Measurements from ENCODE around the gene GIMAP2.

- TF ChIP-seq CTCF (IDR thresholded peaks at IDR 0.05; ENCODE audit: borderline replicate concordance, extremely low read depth, low read length, poor library complexity, severe bottlenecking) (no peak), EZH2 (IDR thresholded peaks at IDR 0.05; ENCODE audit: borderline replicate concordance, low read depth, low read length, severe bottlenecking) (no peak)
Measured at GRCh38 chr7:150719960-150720891, 34.7 kb downstream of the GIMAP2 start.
